HL-60 (cell line): ENCODE results near the gene EBF3.

Experiments used
- DNase-seq, 2 experiments: peaks; one replicate each; pipeline ENCODE4 v3.0.0-alpha.2; 2010 to 2020; ENCODE audit warnings: low read depth in 1 of 2, low spot score in 1 of 2
- H3K27ac ChIP-seq: fragments of 250-450 bp; sonication (Bioruptor Pico); replicated peaks from 2 replicates; pipeline ENCODE4 v1.5.1; 2020; ENCODE audit warnings: mild to moderate bottlenecking, moderate library complexity
- H3K27me3 ChIP-seq: fragments of 250-450 bp; sonication (Bioruptor Pico); 2 replicates; pipeline ENCODE4 v1.5.1; 2021; ENCODE audit warnings: mild to moderate bottlenecking, moderate library complexity; ENCODE audit not compliant: insufficient read depth, poor library complexity, severe bottlenecking
- H3K4me3 ChIP-seq: replicated peaks from 2 replicates; pipeline ENCODE4 v1.5.1; 2011; ENCODE audit warnings: mild to moderate bottlenecking, control low read depth, low read length; ENCODE audit not compliant: insufficient read depth
- GABPA ChIP-seq: IDR thresholded peaks from 2 replicates; pipeline ENCODE4 v1.6.1; 2012; ENCODE audit warnings: low read depth
- POLR2AphosphoS5 ChIP-seq: IDR thresholded peaks from 2 replicates; pipeline ENCODE4 v1.6.1; 2012; ENCODE audit warnings: low read depth
- SPI1 ChIP-seq: IDR thresholded peaks from 2 replicates; pipeline ENCODE4 v1.6.1; 2012; ENCODE audit warnings: low read depth, mild to moderate bottlenecking, borderline replicate concordance
- TF ChIP-seq, protein P1 (sequence below): IDR thresholded peaks from one replicate; pipeline ENCODE4 v1.5.1; 2011; ENCODE audit warnings: low read length, control low read depth, inconsistent platforms; ENCODE audit not compliant: insufficient read depth
- TF ChIP-seq, protein P2 (sequence below): IDR thresholded peaks from 2 replicates; pipeline ENCODE4 v1.6.1; 2012; ENCODE audit warnings: low read depth; ENCODE audit not compliant: insufficient replicate concordance

EBF3 gene

DNA sequence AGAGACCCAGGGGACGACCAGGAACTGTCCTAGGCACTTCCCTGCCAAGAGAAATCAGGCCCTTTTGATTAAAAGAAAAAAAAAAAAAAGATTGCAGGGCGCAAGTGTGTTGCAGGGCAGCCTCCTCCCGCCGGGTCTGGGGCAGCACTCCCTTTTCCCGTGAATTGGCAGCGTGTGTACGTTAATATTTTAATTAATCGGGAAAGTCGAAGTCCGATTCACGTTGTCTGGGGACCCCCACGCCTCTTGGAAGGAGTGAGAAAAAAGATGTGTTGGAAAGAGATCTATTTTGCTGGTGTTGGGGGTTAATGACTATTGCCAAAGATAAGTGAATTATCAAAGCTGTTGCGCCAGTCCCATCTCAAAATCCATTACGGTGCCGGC lies 1.3 kb upstream of the EBF3 start:
- H3K27me3 ChIP-seq: peaks cover 62% of the 10 kb centered on the region

DNA sequence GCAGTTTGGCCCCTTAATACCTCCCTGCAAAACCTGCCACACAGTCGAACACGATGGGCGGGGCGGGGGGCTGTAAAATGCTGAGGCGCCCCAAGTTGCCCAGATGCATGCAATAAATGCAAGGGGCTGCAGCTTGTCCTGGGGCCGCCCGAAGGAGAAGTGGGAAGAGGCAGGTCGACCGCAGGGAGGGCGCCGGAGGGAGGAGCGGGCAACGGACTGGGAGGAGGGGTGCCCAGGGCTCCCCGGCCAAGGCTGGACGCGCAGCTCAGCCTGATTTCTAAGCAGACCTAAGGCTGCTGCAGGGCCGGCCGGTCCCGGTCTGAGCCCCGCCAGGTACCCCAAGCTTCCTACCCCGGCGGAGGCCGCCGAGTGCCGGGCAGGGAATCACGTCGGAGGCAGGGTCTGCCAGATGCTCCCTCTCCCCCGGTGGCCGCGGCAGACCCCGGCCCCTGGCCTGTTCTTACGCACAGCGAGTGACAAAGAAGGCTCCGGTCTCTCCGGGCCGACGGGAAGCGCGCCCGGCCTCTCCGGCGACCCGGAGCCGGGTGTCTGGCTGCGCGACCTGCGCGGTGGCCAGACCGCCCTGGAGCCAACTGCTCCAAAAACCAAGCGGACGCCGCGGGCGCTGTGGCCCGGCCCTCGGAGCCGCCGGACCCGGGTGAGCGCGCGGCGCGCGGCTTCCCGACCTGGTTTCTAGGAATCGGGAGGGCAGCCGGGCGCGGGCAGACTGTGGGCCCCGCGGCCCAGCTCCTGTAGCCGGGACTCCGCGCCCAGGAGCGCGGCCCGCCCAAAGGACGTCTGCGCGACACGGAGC lies 744 bp upstream of the EBF3 start:
- Histone ChIP-seq H3K27ac (no peak overlapping the region), H3K27me3 (peaks cover 56% of the 10 kb centered on the region), H3K4me3 (peak overlapping the region; percentile 34)
- DNase-seq: no peak
- TF ChIP-seq POLR2AphosphoS5 (no peak), SPI1 (no peak), GABPA (no peak)
- TF ChIP-seq, protein P1, sequence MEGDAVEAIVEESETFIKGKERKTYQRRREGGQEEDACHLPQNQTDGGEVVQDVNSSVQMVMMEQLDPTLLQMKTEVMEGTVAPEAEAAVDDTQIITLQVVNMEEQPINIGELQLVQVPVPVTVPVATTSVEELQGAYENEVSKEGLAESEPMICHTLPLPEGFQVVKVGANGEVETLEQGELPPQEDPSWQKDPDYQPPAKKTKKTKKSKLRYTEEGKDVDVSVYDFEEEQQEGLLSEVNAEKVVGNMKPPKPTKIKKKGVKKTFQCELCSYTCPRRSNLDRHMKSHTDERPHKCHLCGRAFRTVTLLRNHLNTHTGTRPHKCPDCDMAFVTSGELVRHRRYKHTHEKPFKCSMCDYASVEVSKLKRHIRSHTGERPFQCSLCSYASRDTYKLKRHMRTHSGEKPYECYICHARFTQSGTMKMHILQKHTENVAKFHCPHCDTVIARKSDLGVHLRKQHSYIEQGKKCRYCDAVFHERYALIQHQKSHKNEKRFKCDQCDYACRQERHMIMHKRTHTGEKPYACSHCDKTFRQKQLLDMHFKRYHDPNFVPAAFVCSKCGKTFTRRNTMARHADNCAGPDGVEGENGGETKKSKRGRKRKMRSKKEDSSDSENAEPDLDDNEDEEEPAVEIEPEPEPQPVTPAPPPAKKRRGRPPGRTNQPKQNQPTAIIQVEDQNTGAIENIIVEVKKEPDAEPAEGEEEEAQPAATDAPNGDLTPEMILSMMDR: no peak
- TF ChIP-seq, protein P2, sequence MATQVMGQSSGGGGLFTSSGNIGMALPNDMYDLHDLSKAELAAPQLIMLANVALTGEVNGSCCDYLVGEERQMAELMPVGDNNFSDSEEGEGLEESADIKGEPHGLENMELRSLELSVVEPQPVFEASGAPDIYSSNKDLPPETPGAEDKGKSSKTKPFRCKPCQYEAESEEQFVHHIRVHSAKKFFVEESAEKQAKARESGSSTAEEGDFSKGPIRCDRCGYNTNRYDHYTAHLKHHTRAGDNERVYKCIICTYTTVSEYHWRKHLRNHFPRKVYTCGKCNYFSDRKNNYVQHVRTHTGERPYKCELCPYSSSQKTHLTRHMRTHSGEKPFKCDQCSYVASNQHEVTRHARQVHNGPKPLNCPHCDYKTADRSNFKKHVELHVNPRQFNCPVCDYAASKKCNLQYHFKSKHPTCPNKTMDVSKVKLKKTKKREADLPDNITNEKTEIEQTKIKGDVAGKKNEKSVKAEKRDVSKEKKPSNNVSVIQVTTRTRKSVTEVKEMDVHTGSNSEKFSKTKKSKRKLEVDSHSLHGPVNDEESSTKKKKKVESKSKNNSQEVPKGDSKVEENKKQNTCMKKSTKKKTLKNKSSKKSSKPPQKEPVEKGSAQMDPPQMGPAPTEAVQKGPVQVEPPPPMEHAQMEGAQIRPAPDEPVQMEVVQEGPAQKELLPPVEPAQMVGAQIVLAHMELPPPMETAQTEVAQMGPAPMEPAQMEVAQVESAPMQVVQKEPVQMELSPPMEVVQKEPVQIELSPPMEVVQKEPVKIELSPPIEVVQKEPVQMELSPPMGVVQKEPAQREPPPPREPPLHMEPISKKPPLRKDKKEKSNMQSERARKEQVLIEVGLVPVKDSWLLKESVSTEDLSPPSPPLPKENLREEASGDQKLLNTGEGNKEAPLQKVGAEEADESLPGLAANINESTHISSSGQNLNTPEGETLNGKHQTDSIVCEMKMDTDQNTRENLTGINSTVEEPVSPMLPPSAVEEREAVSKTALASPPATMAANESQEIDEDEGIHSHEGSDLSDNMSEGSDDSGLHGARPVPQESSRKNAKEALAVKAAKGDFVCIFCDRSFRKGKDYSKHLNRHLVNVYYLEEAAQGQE: no peak

More for the DNA sequence above, 1.3 kb upstream of the EBF3 start:
- no peak for DNase-seq
- TF ChIP-seq GABPA (no peak), POLR2AphosphoS5 (no peak)
- H3K4me3 ChIP-seq: no peak overlapping the region
- H3K27ac ChIP-seq: no peak overlapping the region

DNA sequence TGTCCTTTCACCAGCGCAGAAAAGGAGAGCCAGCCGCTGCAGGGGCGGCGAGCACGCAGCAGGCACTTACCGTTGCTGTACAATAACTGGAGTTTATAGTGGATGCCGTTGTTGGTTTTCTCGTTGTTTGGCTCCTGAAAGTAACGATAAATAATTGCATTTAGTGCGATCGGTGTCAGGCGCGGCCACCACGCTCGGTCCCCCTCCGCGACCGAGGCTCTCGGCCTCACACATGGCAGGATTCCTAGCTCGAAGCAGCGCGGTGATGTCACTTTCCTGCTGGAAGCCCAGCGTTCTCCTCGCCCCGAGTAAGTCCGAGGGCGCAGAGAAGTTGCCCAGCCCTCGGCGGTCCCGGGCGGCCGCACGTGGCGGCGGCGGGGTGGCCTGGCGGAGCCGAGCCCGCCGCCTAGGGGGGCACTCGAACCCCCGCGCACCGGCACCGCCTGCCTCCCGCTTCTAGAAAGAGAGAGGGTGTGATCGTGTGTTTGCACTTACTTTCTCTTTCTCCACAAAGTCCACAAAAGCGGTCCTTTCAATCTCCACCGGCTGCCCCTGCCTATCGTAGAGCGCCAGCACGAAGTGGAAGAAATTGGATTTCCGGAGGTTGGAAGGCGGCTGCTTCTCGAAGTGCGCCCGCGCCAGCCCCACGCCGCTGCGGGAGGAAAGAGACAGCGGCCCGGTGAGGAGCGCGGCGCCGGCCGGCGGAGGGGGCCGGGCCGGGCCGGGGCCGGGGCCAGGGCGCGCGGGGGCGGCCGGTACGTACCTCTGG lies 1.0 kb downstream of the EBF3 start:
- TF ChIP-seq GABPA (no peak), POLR2AphosphoS5 (no peak), SPI1 (no peak)
- TF ChIP-seq, protein P1: no peak
- TF ChIP-seq, protein P2: no peak
- peak overlapping the region; percentile 45 for H3K4me3 ChIP-seq
- peak in 1 of 2 experiments; percentile 28 for DNase-seq
- peaks cover 44% of the 10 kb centered on the region for H3K27me3 ChIP-seq
- H3K27ac ChIP-seq: no peak overlapping the region; the same call in 1 of the 2 replicates
